Measurements from ENCODE around the gene KDELR3.

KDELR3 gene

GRCh38 chr22:38479096-38479837 lies 11.4 kb downstream of the KDELR3 start:
- peaks cover 3% of the 10 kb centered on the region for H3K4me1 ChIP-seq (ENCODE audit: insufficient read depth, insufficient read length)
- TF ChIP-seq SUZ12 (IDR thresholded peaks at IDR 0.05; ENCODE audit: extremely low read depth, insufficient read depth, insufficient read length): no peak
- TF ChIP-seq ZNF274 (IDR thresholded peaks at IDR 0.05; ENCODE audit: low read depth, low read length): no peak
- TF ChIP-seq YY1 (IDR thresholded peaks at IDR 0.05; ENCODE audit: insufficient read depth, insufficient read length): no peak
- no peaks in the 10 kb centered on the region for H3K27me3 ChIP-seq (ENCODE audit: insufficient read depth, insufficient read length)
- H3K9me3 ChIP-seq (ENCODE audit: insufficient read depth, low read length): no peaks in the 10 kb centered on the region
- DNase-seq (ENCODE audit: low read depth, low spot score): no peak
- H3K4me3 ChIP-seq (ENCODE audit: insufficient read length, low read depth): no peak overlapping the region
- peaks cover 52% of the 10 kb centered on the region for H3K36me3 ChIP-seq (ENCODE audit: insufficient read depth, insufficient read length, low read length)
- no peak overlapping the region for H3K9ac ChIP-seq (ENCODE audit: insufficient read length, low read depth)

DNA sequence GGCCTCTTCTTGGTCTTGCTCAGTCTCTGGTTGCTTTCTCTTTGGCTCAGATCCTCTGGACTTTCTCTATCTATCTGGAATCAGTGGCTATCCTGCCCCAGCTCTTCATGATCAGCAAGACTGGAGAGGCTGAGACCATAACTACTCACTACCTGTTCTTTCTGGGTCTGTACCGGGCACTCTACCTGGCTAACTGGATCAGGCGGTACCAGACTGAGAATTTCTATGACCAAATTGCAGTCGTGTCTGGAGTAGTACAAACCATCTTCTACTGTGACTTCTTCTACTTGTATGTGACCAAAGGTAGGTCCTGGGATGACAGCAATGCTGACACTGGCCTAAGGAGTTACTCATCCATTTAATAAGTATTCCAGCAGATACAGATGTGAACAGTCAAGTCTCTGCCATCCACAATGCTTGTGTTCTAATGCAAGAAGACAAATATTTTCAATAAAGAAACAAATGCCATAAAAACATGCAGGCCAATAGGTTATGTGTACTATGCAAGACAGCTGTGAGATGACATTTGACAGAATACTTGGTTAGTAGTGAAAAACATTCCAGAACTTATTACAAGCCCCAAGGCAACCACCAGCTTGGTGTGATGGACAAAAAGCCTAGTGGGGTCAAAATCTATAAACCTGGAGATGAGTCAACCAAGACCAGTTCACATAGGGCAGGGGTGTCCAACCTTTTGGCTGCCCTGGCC lies 13.4 kb downstream of the KDELR3 start:
- no peaks in the 10 kb centered on the region for H3K9me3 ChIP-seq (ENCODE audit: insufficient read depth, low read length)
- H3K36me3 ChIP-seq (ENCODE audit: insufficient read depth, insufficient read length, low read length): peaks cover 68% of the 10 kb centered on the region

DNA sequence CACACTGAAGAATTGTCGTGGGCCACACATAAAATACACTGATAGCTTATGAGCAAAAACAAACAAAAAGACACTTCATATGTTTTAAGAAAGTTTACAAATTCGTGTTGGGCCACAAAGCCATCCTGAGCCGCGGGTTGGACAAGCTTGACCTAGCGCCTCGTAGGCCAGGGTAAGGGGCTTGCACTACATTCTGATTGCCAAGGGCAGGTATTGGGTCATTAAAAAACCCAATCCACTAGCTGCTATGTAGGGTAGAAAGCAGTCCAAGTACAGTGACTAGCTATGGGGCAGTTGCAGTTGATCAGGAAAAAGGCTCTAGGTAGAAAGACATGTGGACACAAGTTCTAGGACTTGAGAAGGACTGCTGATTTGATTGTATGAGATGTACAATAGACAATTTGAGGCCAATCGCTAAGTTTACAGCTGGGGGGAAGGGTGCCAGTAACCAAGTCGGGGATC lies 14.0 kb downstream of the KDELR3 start:
- Histone ChIP-seq H3K9me3 (ENCODE audit: insufficient read depth, low read length) (no peaks in the 10 kb centered on the region), H3K9ac (ENCODE audit: insufficient read length, low read depth) (no peak overlapping the region), H3K4me3 (ENCODE audit: insufficient read length, low read depth) (no peak overlapping the region), H3K36me3 (ENCODE audit: insufficient read depth, insufficient read length, low read length) (peaks cover 74% of the 10 kb centered on the region), H3K27me3 (ENCODE audit: insufficient read depth, insufficient read length) (no peaks in the 10 kb centered on the region), H3K4me1 (ENCODE audit: insufficient read depth, insufficient read length) (peaks cover 4% of the 10 kb centered on the region)
- DNase-seq (ENCODE audit: low read depth, low spot score): no peak
- TF ChIP-seq YY1 (IDR thresholded peaks at IDR 0.05; ENCODE audit: insufficient read depth, insufficient read length): no peak
- TF ChIP-seq ZNF274 (IDR thresholded peaks at IDR 0.05; ENCODE audit: low read depth, low read length): no peak

More for the DNA sequence above, 13.4 kb downstream of the KDELR3 start:
- no peak overlapping the region for H3K9ac ChIP-seq (ENCODE audit: insufficient read length, low read depth)
- H3K4me3 ChIP-seq (ENCODE audit: insufficient read length, low read depth): no peak overlapping the region
- peaks cover 4% of the 10 kb centered on the region for H3K4me1 ChIP-seq (ENCODE audit: insufficient read depth, insufficient read length)
- no peak for DNase-seq (ENCODE audit: low read depth, low spot score)
- no peak for TF ChIP-seq SUZ12 (IDR thresholded peaks at IDR 0.05; ENCODE audit: extremely low read depth, insufficient read depth, insufficient read length)
- no peaks in the 10 kb centered on the region for H3K27me3 ChIP-seq (ENCODE audit: insufficient read depth, insufficient read length)

DNA sequence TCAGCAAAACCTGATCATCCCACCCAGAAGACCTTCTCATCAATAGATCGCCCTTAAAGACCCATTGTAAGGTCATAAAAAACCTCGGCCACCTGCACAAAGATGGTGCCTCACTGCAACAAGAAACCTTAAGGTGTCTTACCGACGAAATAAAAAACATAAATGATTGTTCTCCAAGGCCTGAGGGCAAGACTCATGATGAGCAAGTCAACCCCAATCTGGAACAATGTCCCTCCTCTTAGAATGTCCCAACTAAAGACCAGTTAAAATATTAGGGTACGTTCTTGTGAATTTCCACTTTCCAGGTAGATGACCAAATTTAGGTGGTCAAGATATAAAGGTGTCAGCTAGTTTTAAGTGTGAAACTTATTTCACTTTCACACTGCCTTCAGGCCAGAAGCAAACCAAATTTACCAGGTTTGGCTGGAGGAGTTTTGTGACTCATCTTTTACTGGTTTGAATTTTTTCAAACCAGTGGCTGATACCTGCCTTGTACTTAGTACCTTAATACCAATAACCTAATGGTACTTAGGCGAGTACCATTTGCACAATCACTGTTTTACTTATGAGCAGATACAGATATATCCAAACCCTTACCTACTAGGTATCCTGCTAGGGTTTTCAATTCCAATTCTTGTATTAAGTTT lies 14.9 kb downstream of the KDELR3 start:
- Histone ChIP-seq H3K27me3 (ENCODE audit: insufficient read depth, insufficient read length) (no peaks in the 10 kb centered on the region), H3K4me1 (ENCODE audit: insufficient read depth, insufficient read length) (peaks cover 4% of the 10 kb centered on the region), H3K9me3 (ENCODE audit: insufficient read depth, low read length) (no peaks in the 10 kb centered on the region), H3K4me3 (ENCODE audit: insufficient read length, low read depth) (no peak overlapping the region), H3K36me3 (ENCODE audit: insufficient read depth, insufficient read length, low read length) (peaks cover 81% of the 10 kb centered on the region), H3K9ac (ENCODE audit: insufficient read length, low read depth) (no peak overlapping the region)
- TF ChIP-seq ZNF274 (IDR thresholded peaks at IDR 0.05; ENCODE audit: low read depth, low read length): no peak
- TF ChIP-seq YY1 (IDR thresholded peaks at IDR 0.05; ENCODE audit: insufficient read depth, insufficient read length): no peak
- no peak for TF ChIP-seq SUZ12 (IDR thresholded peaks at IDR 0.05; ENCODE audit: extremely low read depth, insufficient read depth, insufficient read length)
- no peak for DNase-seq (ENCODE audit: low read depth, low spot score)

DNA sequence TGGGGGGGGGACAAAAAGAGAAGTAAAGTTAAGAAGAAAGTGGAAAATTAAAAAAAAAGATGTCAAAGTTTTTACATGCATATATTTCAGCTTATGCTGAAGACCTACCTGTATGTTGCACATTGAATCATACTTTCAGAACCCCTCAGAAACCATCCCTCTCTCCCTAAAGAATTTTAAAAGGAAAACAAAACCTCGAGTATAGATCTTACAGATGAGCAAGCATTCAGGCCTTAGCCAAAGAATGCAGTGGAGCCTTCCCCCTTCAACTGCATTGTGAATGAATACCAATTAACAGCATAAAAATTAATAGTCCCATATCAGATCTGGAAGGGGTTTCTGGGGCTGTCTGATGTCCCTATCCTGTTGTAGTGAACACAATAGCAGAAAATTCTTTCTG lies 16.3 kb downstream of the KDELR3 start:
- H3K9ac ChIP-seq (ENCODE audit: insufficient read length, low read depth): no peak overlapping the region
- H3K9me3 ChIP-seq (ENCODE audit: insufficient read depth, low read length): no peaks in the 10 kb centered on the region
- DNase-seq (ENCODE audit: low read depth, low spot score): no peak
- H3K36me3 ChIP-seq (ENCODE audit: insufficient read depth, insufficient read length, low read length): peaks cover 88% of the 10 kb centered on the region
- H3K4me1 ChIP-seq (ENCODE audit: insufficient read depth, insufficient read length): peaks cover 4% of the 10 kb centered on the region
- no peak for TF ChIP-seq YY1 (IDR thresholded peaks at IDR 0.05; ENCODE audit: insufficient read depth, insufficient read length)
- no peak for TF ChIP-seq SUZ12 (IDR thresholded peaks at IDR 0.05; ENCODE audit: extremely low read depth, insufficient read depth, insufficient read length)
- TF ChIP-seq ZNF274 (IDR thresholded peaks at IDR 0.05; ENCODE audit: low read depth, low read length): no peak
- no peaks in the 10 kb centered on the region for H3K27me3 ChIP-seq (ENCODE audit: insufficient read depth, insufficient read length)
- H3K4me3 ChIP-seq (ENCODE audit: insufficient read length, low read depth): no peak overlapping the region

GRCh38 chr22:38485783-38486182 lies 17.9 kb downstream of the KDELR3 start:
- no peak for DNase-seq (ENCODE audit: low read depth, low spot score)
- H3K4me3 ChIP-seq (ENCODE audit: insufficient read length, low read depth): no peak overlapping the region
- no peak for TF ChIP-seq SUZ12 (IDR thresholded peaks at IDR 0.05; ENCODE audit: extremely low read depth, insufficient read depth, insufficient read length)
- TF ChIP-seq ZNF274 (IDR thresholded peaks at IDR 0.05; ENCODE audit: low read depth, low read length): no peak
- no peak for TF ChIP-seq YY1 (IDR thresholded peaks at IDR 0.05; ENCODE audit: insufficient read depth, insufficient read length)
- H3K4me1 ChIP-seq (ENCODE audit: insufficient read depth, insufficient read length): peaks cover 7% of the 10 kb centered on the region
- H3K27me3 ChIP-seq (ENCODE audit: insufficient read depth, insufficient read length): no peaks in the 10 kb centered on the region
- H3K36me3 ChIP-seq (ENCODE audit: insufficient read depth, insufficient read length, low read length): peaks cover 94% of the 10 kb centered on the region
- no peak overlapping the region for H3K9ac ChIP-seq (ENCODE audit: insufficient read length, low read depth)
- no peaks in the 10 kb centered on the region for H3K9me3 ChIP-seq (ENCODE audit: insufficient read depth, low read length)

DNA sequence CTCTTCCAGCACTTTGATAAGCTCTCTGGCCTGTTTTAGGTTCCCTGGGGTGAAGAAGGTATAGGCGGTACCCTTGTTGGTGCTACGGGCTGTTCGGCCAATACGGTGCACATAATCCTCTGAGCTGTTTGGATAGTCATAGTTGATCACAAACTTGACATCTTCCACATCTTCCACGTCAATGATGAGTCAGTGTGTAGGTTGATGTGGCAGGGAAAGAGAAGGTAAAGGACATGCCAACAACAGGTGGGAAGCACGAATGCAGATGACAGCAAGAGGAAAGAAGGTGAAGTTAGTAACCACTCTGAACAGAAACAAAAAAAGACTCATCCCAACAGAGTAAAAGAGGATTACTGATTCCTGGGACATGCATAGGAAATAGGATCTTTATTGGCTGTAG lies 20.1 kb downstream of the KDELR3 start:
- no peaks in the 10 kb centered on the region for H3K27me3 ChIP-seq (ENCODE audit: insufficient read depth, insufficient read length)
- no peak for DNase-seq (ENCODE audit: low read depth, low spot score)
- peaks cover 7% of the 10 kb centered on the region for H3K4me1 ChIP-seq (ENCODE audit: insufficient read depth, insufficient read length)
- H3K9me3 ChIP-seq (ENCODE audit: insufficient read depth, low read length): no peaks in the 10 kb centered on the region
- H3K4me3 ChIP-seq (ENCODE audit: insufficient read length, low read depth): no peak overlapping the region
- H3K36me3 ChIP-seq (ENCODE audit: insufficient read depth, insufficient read length, low read length): peaks cover 93% of the 10 kb centered on the region
- no peak overlapping the region for H3K9ac ChIP-seq (ENCODE audit: insufficient read length, low read depth)
- TF ChIP-seq SUZ12 (IDR thresholded peaks at IDR 0.05; ENCODE audit: extremely low read depth, insufficient read depth, insufficient read length): no peak
- no peak for TF ChIP-seq ZNF274 (IDR thresholded peaks at IDR 0.05; ENCODE audit: low read depth, low read length)
- no peak for TF ChIP-seq YY1 (IDR thresholded peaks at IDR 0.05; ENCODE audit: insufficient read depth, insufficient read length)
